DMS 273 (cell line): ENCODE results near the gene SF3A1.

Experiments
- DNase-seq: peaks from one replicate; lab custom pipeline; 2025; ENCODE audit not compliant: unreplicated experiment; lab: John Stamatoyannopoulos, UW

The SF3A1 gene

DNA sequence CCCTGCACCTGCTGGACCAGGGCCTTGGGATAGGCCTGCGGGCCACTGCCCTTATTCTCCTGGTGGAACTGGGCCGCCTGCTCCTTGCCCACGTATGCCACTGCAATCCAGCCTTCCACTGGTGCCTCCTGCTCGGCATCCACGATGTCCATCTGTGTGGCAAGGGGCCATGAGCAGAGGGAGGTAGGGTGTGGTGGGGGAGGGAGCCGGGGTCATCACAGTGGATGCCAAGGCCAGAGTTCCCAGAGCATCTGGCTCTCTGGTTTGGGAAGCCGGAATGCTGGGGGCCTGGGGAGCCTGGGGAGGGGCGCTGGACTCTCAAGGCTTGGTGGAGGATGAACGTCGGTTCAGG lies 29.9 kb upstream of the SF3A1 start:
- no peak for DNase-seq

DNA sequence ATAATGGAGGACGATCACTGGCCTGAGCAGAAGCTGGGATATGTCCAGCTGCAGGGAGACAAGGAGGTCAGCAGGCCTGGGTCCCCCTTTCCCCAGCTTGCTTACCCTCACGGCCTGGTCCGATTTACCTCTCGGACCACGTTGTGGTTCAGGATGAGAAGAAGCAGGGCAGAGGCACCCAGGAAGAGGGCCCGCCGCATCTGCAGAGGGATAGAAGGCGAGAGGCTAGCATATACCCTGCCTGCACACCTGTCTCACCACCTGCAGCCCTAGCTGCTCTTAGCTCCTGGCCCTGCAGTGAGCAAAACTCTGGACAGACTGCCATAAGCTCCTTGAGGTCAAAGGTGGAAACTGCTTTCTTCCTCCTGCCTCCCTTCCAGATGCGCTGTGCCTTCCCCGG lies 29.2 kb upstream of the SF3A1 start:
- no peak for DNase-seq

DNA sequence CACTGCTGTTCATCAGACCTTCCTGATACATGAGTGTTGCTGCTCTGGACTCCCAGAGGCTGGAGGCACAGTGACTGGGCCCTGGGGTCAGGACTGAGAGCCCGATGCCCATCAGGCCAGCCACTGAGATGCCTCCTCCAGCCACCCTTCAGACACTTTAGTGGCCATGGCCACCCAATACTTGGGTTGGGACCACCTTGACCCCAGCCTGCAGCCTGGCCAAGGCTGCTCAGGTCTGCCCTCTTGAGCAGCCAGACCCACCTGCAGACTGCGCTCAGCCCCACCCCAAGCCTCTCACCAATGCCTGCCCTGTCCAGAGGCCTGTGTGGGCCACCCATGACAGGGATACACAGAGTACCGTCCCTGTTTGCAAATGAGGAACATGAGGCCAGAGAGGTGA lies 26.4 kb upstream of the SF3A1 start:
- DNase-seq: no peak

DNA sequence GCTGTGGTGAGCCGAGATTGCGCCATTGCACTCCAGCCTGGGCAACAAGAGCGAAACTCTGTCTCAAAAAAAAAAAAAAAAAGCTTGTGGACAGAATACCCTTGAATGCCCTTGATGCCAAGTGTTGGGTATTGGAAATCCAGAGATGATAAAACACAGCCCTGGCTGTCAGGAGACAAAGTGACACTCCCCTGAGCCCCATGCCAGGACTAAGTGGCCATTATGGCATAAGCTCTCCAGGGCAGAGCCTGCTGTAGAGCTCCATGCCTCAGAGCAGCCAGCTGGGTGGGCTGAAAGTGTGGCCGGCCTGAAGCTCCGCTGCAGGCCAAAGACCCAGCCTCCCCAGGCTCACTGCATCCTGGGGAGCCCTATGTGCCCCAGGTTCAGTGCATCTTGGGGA lies 25.6 kb upstream of the SF3A1 start:
- no peak for DNase-seq

DNA sequence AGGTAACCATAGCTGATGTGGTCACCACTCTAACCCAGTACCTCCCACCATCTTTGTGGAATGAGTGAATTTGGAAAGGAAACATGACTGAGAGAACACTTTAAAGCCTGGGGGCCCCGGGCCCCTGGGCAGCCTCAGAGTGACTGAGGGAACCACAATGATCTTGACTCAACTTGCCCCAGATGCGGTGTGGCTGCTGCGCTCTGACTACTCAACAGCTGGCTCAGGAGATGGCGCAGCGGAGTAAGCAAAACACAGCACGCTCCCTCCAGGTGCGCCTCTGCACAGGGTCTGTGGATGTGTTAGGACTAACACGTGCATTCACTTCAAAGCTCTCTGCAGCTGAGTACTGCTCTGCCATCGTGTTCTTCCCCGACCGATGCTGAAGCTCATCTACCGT lies 24.6 kb upstream of the SF3A1 start:
- DNase-seq: no peak

DNA sequence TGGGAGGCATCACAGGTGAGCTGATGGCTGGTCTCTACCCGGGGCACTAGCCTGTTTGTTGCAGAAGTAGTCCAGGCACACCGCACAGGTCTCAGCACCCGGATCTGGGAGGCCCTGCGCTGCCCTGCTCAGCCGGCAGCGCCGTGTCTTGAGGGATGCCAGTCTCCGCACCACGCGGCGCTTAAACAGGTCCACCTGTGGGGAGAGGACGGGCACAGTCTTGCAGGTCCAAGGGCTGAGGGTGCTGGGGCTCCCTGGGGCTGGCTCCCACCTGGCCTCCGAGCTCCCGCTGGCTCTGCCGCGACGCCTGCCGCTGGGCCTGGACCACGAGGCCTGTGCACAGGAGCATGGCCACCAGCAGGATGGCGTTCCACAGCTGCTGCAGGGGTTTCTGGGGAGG lies 23.3 kb upstream of the SF3A1 start:
- no peak for DNase-seq

DNA sequence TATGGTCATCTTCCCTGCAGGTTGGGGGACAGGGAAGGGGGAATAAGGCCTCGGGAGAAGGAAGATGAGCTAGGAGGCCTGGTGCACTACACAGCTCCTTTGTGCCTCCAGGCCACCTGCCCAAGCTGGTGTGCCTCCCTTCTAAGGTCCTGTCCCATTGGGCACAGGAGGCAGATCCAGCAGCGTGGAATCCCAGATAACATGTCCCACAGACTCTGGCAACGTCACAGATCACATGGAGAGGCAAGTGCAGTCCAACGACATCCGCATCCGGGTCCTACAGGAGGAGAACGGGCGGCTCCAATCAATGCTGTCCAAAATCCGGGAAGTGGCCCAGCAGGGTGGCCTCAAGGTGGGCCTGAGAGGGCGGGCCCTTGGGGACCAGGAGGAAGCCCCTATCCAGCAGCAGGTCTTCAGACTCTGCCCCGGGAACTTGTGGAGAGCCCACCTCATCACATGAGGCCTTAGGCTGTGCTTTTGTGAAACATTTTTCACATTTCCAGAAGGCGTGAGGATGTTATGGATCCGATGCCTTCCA lies 18.7 kb upstream of the SF3A1 start:
- no peak for DNase-seq

DNA sequence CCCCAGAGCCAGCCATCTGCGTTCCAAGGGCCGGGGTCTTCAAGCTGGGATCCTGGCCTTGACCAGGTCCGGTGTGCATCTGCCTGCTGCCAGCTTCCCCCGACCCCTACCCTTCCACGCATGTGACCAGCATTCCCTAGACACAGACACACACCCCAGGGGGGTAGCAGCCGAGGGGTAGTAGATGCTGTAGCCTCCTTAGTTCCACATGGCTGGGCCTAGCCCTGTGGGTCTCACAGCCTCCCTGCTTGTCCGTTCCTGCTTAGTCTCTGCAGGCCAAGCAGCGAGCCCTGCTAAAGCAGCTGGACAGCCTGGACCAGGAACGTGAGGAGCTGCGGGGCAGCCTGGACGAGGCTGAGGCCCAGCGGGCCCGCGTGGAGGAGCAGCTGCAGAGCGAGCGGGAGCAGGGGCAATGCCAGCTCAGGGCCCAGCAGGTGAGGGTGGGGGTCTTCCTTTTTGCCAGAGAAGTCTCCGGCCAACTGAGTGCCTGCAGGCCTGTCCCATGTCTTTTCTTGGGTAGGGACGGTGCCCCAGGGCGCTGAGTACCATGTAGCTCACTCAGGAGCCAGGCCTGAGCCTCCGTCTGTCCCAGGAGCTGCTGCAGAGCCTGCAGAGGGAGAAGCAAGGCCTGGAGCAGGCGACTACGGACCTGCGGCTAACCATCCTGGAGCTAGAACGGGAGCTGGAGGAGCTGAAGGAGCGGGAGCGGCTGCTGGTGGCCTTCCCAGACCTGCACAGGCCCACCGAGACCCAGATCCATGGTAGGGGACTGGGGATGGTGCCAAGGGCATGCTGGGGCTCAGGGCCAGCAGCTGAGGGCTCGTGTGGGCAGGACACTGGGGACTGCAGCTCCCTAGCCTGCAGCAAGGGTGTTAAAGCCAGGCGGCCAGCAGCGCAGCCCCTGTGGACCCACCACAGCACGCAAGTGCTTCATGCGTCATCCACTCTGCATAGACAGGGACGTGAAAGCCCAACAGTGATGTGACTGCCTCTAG lies 16.9 kb upstream of the SF3A1 start:
- DNase-seq: no peak

DNA sequence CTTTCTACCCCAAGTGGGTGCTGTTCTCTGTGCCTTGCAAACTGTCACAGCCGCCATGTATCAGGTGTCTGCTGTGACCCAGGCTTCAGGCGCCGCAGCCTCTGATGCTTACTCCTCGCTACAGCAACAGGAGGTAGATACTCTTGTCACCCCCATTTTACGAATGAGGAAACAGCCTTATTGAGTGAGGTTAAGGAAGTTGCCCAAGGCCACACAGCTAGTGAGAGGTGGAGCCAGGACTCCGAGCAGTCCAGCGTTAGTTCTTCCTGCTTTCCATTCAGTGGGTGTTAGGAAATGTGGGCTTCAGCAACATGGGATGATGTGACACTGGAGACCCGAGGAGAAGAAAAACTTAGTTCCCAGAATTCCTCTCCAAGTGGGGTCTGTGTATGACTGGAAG lies 16.2 kb upstream of the SF3A1 start:
- no peak for DNase-seq

DNA sequence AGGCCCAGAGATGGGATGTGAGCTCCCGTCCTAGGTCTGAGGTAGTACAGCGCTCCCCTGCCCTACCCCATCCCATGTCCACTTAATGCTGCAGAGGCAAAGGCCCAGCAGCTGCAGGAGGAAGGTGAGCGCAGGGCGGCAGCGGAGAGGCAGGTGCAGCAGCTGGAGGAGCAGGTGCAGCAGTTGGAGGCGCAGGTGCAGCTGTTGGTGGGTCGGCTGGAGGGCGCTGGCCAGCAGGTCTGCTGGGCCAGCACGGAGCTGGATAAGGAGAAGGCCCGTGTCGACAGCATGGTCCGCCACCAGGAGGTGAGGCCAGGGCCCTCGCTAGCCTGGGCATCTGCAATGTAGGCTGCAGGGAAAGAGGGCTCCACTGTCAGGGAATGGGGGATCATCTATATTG lies 15.3 kb upstream of the SF3A1 start:
- DNase-seq: no peak

DNA sequence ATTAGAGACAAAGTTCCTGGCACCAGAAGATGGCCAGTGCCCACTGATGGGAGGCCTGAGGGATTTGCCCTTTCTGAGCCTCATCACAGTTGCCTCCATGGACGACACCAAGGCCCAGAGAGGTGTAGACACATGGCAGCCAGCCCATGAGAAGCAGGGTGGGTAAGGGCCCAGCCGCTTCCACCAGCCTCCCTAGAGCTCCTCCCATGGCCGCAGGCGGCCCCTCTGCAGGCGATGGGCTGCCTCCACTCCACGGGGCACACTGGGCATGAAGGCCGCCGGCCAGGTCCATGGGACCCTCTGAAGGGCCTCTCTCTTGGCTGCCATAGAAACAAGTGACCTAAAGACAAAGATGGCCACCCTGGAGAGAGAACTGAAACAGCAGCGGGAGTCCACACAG lies 14.6 kb upstream of the SF3A1 start:
- DNase-seq: no peak

DNA sequence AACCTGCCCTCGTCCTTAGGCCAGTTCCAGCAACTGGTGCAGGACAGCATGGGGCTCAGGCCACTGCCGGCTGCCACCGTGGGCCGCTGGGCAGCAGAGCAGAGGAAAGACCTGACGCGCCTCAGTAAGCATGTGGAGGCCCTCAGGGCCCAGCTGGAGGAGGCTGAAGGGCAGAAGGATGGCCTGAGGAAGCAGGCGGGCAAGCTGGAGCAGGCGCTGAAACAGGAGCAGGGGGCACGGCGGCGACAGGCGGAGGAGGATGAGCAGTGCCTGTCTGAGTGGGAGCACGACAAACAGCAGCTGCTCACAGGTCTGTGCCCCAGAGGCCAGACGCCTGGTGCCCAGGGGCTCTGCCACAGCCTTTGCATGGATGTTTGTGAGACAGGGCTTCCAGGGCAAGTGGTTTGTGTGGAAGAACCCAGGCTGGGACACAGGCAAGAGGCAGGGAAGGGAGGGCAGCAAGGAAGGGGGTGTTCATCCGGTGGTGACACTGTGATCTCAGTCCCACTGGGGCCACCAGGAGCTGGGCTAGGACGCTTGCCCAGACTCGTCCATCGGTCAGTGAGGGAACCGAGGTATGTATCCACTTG lies 14.0 kb upstream of the SF3A1 start:
- peak; percentile 59 for DNase-seq

DNA sequence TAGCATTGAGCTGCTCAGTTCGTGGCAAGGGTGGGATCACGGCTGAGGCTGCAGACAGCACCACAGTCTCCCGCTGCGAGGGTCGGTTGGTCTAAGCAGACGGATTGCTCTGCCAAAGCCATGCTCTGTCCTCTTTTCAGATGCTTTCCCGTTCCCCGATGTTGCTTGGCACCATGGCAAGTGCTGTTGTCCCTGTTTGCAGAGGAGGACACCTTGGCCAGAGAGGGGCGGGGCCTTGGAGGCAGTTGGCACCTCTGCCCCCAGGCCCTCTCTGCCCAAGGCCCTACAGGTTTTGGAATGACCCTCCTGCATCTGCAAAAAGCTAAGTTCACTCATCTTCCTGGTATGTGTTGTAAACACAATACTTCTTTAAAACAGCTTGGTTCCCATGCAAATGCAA lies 11.7 kb upstream of the SF3A1 start:
- DNase-seq: no peak

DNA sequence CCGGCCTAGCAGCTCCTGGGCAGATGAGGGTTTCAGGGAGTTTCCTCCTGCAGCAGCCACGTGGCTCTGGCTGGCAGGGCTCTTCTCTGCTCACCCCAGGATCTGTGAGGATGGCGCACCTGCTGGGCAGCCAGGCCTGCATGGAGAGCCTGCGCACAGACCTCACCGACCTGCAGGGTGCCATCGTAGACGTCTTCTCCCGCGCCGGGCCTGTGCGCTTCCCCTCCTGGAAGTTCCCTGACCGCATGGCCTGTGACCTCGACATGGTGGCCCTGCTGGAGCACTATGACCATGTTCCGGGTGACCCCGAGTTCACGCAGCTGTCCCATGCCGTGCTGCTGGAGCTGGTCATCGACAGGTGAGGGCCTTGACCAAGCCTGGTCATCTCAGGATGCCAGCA lies 9.2 kb upstream of the SF3A1 start:
- no peak for DNase-seq

DNA sequence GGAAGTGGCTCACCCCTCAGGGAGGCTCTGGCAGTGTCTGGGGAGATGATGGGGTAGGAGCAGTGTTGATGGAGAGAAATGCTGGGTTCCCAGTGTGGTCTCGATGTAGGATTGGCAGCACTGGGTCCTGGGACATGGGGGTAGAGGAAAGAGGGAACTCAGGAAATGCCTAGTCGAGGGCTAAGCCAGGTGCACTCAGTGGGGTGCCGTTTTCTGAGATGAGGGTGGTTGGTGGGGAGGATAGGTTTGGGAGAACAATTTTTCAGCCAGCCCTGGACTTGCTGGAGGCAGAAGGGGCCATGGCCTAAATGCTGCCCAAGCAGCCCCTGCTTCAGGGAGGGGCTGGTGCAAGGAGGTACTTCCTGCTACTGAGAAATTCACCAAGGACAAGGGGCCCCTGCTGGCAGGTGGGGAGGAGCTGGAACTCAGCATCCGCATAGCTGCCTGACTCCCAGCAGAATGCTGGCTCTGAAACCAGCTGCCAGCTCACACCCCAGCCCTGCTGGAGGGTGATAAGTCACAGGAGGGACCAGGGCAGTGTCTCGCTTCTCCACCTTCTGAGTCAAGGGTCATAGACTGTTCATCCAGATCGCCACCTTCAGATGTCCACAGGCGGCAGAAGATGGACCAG lies 6.1 kb upstream of the SF3A1 start:
- DNase-seq: peak; percentile 9

DNA sequence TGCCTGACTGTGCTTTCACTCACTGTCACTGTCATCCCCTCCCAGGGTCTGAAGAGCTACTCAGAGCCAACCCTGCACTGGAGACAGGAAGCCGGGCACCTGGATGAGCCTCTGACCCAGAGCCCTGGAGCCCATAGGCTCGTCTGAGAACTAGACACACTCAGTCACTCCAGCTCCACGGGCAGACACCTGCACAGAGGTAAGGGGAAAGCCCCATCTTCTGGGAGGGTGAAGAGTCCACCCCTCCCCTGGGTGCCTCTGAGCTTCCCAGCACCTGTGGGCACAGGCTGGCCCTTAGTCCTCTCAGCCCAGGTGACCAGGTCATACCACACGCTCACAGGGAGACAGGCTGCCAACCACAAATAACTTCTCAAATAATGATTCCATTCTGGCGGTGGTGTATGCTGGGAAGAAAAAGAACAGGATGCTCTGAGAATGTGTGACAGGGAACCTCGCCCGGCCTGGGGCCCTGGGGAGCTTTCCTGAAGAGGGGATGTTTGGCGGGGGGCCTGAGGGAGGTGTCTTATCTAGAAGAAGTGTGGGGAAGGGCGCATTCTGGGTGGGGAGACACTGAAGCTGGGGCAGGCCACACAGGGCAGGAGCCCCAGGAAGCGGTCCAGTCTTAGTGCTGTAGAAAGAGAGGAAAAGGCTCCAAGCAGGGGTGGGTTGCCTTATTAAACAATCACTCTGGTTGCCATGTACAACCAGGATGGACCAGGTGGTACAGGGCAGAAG lies 5.4 kb upstream of the SF3A1 start:
- no peak for DNase-seq

DNA sequence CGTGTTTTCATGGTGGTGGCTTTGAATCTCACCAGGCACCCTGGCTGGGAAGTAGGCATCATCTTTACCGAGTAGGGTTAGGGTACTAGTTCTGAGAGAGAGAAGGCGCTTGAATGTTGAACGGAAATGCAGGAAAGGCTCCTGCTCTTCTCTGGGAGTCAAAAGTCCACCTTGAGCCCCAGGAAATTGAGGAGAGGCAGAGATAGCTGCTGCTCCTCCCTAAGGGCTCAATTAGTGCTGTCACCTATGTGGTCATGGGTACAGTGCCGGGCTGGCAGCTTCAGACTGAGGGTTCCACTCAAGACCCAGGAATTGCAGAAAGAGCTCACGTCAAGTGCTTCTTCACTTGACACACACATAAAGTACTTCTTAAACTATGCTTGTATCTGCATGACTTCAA lies 1.8 kb upstream of the SF3A1 start:
- DNase-seq: no peak

DNA sequence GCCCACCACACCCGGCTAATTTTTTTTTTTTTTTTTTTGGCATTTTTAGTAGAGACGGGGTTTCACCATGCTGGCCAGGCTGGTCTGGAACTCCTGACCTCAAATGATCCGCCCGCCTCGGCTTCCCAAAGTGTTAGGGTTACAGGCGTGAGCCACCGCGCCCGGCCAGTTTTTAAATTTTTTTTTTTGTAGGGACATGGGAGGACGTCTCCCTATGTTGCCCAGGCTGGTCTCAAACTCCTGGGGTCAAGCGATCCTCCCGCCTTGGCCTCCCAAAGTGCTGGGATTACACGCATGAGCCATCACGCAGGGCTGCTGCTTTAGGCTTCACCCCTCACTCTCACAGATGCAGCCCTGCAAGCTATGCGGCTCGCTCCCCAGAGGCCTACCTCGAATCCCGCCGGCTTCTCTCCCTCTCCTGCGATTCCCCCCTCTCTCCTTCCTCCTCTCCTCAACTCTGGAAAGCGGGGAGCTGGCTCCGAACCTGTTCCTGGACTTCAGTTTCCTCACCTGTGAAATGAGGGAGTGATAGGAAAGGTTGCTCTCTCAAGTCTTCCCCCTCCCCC lies 1.0 kb upstream of the SF3A1 start:
- DNase-seq: no peak

DNA sequence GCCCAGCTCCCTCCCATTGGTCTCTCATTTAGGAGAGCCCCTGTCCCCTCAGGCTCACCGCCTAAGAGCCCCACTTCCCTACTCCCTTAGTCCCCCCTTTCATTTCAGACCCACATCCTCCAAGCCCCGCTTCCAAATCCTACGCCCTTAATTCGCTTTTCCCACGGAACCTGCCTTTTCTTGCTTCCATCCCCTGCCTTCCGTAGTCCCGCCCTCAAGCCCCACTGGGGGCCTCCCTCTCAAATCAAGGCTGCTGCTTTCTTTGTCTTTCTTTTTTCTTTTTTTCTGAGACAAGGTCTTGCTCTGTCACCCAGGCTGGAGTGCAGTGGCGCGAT lies 509 bp upstream of the SF3A1 start:
- DNase-seq: no peak

DNA sequence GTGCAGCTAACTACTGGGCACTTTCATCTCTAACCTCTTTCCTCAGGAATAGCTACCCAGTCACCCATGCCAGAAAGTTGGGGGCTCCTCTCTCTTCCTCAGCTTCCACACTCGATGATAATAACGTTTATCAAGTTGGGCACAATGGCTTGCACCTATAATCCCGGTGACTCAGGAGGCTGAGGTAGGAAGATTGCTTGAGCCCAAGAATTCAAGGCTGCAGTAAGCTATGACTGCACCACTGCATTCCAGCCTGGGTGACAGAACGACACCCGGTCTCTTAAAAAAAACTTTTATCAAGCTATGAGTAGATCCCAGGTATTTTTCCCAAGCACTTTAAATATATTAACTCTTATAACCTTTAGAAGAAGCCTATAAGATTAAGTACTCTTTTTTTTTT lies 2.0 kb downstream of the SF3A1 start:
- DNase-seq: no peak

DNA sequence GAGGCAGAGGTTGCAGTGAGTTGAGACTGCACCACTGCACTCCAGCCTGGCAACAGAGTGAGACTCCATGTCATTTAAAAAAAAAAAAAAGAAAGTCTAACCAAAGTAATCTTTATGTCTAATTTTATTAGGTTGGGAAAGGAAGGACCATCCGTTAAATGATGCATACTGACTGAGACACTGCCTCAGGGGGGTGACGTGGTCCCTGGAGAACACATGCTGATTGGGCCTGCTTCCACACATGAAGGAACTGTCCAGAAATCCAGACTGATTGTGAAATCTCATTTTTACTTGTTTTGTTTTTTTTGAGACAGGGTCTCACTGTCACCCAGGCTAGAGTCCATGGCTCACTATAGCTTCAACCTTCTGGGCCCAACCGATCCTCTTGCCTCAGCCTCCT lies 5.5 kb downstream of the SF3A1 start:
- DNase-seq: no peak
